ENCODE measurements around the gene MRC1.

DNA sequence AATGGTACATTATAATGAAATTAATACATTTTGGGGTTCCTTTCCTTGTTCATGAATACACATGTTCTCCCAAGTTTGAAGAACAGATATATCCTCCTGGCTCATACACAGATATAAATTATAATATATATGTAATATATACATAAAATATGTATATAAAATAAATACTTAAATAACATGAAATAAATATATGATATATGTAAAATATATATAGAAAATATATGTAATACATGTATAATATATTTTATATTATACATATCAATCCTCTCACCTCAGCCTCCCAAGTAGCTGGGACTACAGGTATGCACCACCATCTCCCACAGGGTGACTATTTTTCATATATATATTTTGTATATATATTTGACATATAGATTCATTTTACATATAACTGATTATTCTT is 68.0 kb downstream of the MRC1 start:
- TF ChIP-seq EZH2phosphoT487 (IDR thresholded peaks at IDR 0.05; ENCODE audit: insufficient read depth, low read depth) (no peak), EZH2 (IDR thresholded peaks at IDR 0.05; ENCODE audit: insufficient read depth, poor library complexity, severe bottlenecking) (no peak)
